AG04450 (cell line): ENCODE measurements around the gene CEBPB. TPM values are rescaled to one million over a fixed set of nuclear protein-coding genes. Genes with fewer than 3 reads are reported as not detected.

ENCODE experiments used
- CTCF ChIA-PET: fragments of 300-600, 350-600 bp; formaldehyde crosslinking; extraction: SDS; loops from one replicate; lab custom pipeline; 2022; ENCODE audit warnings: antibody characterized with exemption, inconsistent platforms; lab: Charles Lee
- POLR2A ChIA-PET: fragments of 350-600 bp; formaldehyde crosslinking; extraction: SDS; loops from one replicate; lab custom pipeline; 2021; ENCODE audit warnings: antibody characterized with exemption, inconsistent platforms; lab: Yijun Ruan, JAX
- DNase-seq: peaks from one replicate; pipeline ENCODE4 v3.0.0-alpha.2; 2011; ENCODE audit warnings: low read depth, low spot score
- H3K27ac ChIP-seq: one replicate; pipeline ENCODE4 v1.5.1; 2012; ENCODE audit warnings: low read depth, low read length, control low read depth
- H3K27me3 ChIP-seq: one replicate; pipeline ENCODE4 v1.6.0; 2012; ENCODE audit warnings: low read length; ENCODE audit not compliant: control insufficient read depth, insufficient read depth
- H3K4me3 ChIP-seq: 2 replicates; pipeline ENCODE4 v1.5.1; 2011; ENCODE audit warnings: mild to moderate bottlenecking, low read depth, low read length, control low read depth
- H3K9me3 ChIP-seq: 2 replicates; pipeline ENCODE4 v1.5.1; 2012; ENCODE audit warnings: low read length; ENCODE audit not compliant: control insufficient read depth, insufficient read depth
- polyA plus RNA-seq: library from polyadenylated mRNA; depleted of rRNA; stranded (reverse); fragments of >200 nt; gene quantifications from 2 replicates; pipeline ENCODE4 v1.2.3, GENCODE V29; 2011
- TF ChIP-seq, protein P1 (sequence below): IDR thresholded peaks from 2 replicates; pipeline ENCODE4 v1.5.1; 2011; ENCODE audit warnings: low read depth, low read length, control low read depth, inconsistent platforms

Gene CEBPB
- polyA plus RNA-seq, 1 experiment, result 19.1 TPM

DNA sequence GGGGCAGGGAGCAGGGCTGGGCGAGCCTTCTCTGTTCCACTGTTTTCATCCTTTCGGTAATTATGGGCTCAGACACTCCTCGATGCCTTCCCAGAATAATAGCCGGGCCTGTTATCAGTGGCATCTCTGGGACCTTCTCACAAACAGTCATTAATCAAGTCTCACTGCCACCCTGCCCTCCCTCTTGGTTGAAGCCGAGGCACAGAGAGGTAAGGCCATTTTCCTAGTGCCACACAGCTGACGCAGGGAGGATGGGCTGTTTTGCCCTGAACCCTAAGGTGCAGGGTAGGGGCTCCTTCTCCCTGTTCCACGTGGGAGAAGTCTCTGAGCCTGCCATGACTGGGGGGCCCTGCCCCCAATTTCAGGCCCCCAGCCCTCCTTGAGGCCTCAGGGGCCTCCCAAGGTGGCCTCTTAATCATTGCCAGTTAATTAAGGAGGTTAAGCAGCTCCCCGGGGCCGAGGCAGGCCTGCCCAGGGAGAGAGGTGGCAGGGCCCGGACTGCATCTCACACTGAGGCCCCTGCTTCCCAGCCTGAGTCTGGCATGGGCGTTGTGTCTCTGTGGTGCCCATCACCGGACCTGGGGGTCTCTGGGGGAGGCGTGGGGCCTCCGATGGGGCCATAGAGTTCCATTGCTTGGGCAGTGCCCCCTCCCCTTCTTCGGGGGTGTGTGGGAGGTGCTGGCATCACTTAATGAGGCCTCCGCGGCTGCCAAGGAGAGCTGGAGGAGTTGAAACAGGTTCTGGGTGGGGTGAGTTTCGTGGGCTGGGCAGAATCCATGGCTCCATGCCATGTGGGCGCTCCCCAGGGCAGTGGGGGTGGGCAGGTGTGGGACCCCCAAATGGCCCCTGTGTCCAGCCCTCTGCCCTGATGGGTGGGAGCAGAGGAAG, 42.9 kb downstream of the CEBPB start:
- TF ChIP-seq, protein P1, sequence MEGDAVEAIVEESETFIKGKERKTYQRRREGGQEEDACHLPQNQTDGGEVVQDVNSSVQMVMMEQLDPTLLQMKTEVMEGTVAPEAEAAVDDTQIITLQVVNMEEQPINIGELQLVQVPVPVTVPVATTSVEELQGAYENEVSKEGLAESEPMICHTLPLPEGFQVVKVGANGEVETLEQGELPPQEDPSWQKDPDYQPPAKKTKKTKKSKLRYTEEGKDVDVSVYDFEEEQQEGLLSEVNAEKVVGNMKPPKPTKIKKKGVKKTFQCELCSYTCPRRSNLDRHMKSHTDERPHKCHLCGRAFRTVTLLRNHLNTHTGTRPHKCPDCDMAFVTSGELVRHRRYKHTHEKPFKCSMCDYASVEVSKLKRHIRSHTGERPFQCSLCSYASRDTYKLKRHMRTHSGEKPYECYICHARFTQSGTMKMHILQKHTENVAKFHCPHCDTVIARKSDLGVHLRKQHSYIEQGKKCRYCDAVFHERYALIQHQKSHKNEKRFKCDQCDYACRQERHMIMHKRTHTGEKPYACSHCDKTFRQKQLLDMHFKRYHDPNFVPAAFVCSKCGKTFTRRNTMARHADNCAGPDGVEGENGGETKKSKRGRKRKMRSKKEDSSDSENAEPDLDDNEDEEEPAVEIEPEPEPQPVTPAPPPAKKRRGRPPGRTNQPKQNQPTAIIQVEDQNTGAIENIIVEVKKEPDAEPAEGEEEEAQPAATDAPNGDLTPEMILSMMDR, result no peak
- Histone ChIP-seq H3K27ac (no peak overlapping the region), H3K9me3 (no peaks in the 10 kb centered on the region), H3K27me3 (no peaks in the 10 kb centered on the region), H3K4me3 (no peak overlapping the region)
- CTCF ChIA-PET, result interaction anchor here (0.7 kb wide), 1 partner anchor 598 kb away, joined by 3 read pairs; no protein-coding TSS in a partner anchor
- DNase-seq, result no peak
- POLR2A ChIA-PET, result interaction anchor here (0.5 to 0.7 kb wide), 2 partner anchors 11 to 325 kb away, joined by 3 to 14 read pairs; no protein-coding TSS in a partner anchor

DNA sequence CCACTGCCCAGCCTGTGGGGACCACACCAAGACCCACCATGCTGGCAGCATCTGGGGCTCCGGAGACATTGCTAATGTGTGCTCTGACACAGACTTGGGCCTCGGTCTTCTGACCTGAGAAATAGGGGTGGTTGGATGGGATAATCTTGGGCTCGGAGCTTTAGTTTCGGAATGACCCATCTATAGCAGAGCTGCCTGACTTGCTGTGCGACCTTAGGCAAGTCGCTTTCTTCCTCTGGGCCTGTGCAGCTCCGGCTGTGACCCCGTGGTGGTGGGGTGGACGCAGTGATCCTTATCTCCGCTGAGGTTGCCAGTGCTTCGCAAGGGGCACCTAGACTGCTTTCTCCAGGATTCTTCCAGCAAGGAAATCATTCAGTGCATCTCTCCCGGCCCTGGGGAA, 43.7 kb downstream of the CEBPB start:
- no peaks in the 10 kb centered on the region for H3K9me3 ChIP-seq
- TF ChIP-seq, protein P1, result no peak
- no peak for DNase-seq
- no peak overlapping the region for H3K4me3 ChIP-seq
- CTCF ChIA-PET, result no interaction called here
- no peak overlapping the region for H3K27ac ChIP-seq
- no peaks in the 10 kb centered on the region for H3K27me3 ChIP-seq
- POLR2A ChIA-PET, result no interaction called here

DNA sequence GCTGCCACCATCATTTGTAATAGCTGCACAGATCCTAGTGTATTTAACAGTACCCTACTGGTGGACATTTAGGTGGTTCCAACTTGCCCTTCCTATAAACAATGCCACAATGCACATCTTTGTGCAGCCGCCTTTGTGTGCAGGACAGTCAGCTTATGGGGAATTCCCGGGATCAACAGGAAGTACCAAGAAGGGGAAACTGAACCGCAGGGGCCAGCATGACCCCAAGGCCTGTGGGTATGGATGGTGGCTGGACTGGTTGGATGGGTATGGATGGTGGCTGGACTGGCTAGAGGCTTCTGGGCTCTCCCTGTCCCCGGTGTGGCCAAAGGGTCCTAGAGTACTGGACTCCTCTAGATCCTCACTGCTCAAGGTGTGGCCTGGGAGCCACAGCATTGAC, 46.7 kb downstream of the CEBPB start:
- DNase-seq, result no peak
- CTCF ChIA-PET, result no interaction called here
- H3K27ac ChIP-seq, result no peak overlapping the region
- POLR2A ChIA-PET, result no interaction called here
- H3K27me3 ChIP-seq, result no peaks in the 10 kb centered on the region
- TF ChIP-seq, protein P1, result no peak
- H3K4me3 ChIP-seq, result no peak overlapping the region
- no peaks in the 10 kb centered on the region for H3K9me3 ChIP-seq

DNA sequence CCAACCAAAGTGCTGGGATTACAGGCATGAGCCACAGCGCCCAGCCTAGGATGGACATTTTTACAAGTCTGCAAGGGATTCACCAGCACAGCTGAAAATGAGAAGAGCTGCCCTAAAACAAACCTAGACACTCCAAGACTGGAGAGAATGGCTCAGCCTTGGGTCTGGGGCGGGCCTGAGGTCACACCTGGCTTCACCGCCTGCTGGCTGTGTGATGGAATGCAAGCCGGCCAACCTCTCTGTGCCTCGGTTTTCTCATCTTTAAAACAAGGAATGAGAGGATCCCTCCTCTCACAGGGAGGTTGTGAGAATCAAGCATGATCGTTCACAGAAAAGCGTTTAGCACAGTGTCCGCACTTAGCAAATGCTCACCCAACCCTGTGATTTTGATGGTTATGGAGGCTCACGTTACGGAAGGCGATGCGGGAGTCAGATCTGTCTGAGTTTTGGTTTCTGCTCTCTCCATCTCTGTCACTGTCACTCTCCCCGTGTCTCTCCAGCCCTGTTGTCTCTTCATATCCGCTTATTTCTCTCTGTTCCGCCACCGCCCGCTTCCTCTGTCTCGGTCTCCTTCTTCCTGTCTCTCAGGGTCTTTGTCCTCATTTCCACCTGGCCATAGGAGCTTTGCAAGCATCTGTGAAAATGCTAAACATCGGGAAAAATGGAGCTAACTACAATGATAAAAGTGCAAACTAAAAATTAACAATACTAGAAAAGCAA, 47.6 kb downstream of the CEBPB start:
- POLR2A ChIA-PET, result no interaction called here
- DNase-seq, result no peak
- Histone ChIP-seq H3K27me3 (no peaks in the 10 kb centered on the region), H3K9me3 (no peaks in the 10 kb centered on the region; the same call in 1 of the 2 replicates), H3K4me3 (no peak overlapping the region), H3K27ac (no peak overlapping the region)
- TF ChIP-seq, protein P1, result no peak
- CTCF ChIA-PET, result interaction anchor here (0.7 kb wide), 1 partner anchor 796 kb away, joined by 6 read pairs; no protein-coding TSS in a partner anchor

DNA sequence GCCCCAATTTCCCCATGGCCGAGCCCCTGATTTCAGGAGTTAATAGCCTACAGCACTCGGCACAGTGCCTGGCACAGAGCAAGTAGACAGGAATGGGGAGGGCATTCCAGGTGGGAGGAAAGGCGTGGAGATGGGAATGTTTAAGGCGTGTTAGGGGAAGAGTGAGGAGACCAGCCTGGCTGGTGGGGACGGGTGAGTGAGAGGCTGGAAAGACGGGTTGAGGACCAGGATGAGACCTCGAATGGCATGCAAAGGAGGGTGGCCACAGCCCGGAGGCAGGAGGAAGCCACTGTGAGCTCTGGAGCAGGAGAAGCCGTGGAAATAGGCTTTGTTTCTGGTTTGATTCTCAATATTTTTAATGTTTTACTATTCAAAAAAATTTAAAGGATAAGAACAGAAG, 49.5 kb downstream of the CEBPB start:
- POLR2A ChIA-PET, result no interaction called here
- DNase-seq, result no peak
- Histone ChIP-seq H3K9me3 (no peaks in the 10 kb centered on the region; the same call in 1 of the 2 replicates), H3K27ac (no peak overlapping the region), H3K4me3 (no peak overlapping the region), H3K27me3 (no peaks in the 10 kb centered on the region)
- TF ChIP-seq, protein P1, result no peak
- CTCF ChIA-PET, result no interaction called here
